H1 (cell line): ENCODE results near the gene SPHKAP. TPM values are rescaled to one million over a fixed set of nuclear protein-coding genes. Genes with fewer than 3 reads are reported as not detected.

ENCODE experiments used
- CTCF ChIA-PET: fragments of 300-600 bp; sonication (Branson Sonifier 250); formaldehyde crosslinking; loops from one replicate; lab custom pipeline; 2021; ENCODE audit not compliant: partially characterized antibody; lab: Charles Lee
- POLR2A ChIA-PET: fragments of 300-600 bp; sonication (Branson Sonifier 250); formaldehyde crosslinking; loops from one replicate; lab custom pipeline; 2021; ENCODE audit warnings: inconsistent platforms; ENCODE audit not compliant: partially characterized antibody; lab: Charles Lee
- DNase-seq, 2 experiments: peaks; one replicate each; pipeline versions ENCODE4 v3.0.0 to v3.0.0-alpha.2; 2010 to 2022; ENCODE audit warnings: low spot score in 2 of 2, low read depth in 1 of 2, mixed read lengths in 1 of 2
- FAIRE-seq: peaks from 2 replicates; lab custom pipeline; 2011; peaks lifted over from hg19 to GRCh38; lab: Jason Lieb, UNC
- H2AFZ ChIP-seq: 2 replicates; pipeline ENCODE4 v1.8.1; 2012; ENCODE audit warnings: low read length, inconsistent platforms
- H2AK5ac ChIP-seq: 2 replicates; pipeline ENCODE4 v1.6.1; 2013; ENCODE audit warnings: low read depth, low read length
- H2BK120ac ChIP-seq: replicated peaks from 2 replicates; pipeline ENCODE3; 2013; ENCODE audit warnings: low read depth, low read length, inconsistent platforms
- H2BK12ac ChIP-seq: 2 replicates; pipeline ENCODE4 v1.6.1; 2013; ENCODE audit warnings: low read depth, low read length
- H2BK15ac ChIP-seq: 2 replicates; pipeline ENCODE4 v1.6.1; 2013; ENCODE audit warnings: low read length
- H2BK20ac ChIP-seq: 2 replicates; pipeline ENCODE4 v1.6.1; 2013; ENCODE audit warnings: low read length
- H2BK5ac ChIP-seq: 2 replicates; pipeline ENCODE4 v1.6.1; 2013; ENCODE audit warnings: low read depth, low read length
- H3K14ac ChIP-seq: 2 replicates; pipeline ENCODE4 v1.6.1; 2013; ENCODE audit warnings: inconsistent platforms; ENCODE audit not compliant: insufficient read length
- H3K18ac ChIP-seq: 2 replicates; pipeline ENCODE4 v1.6.1; 2013; ENCODE audit warnings: low read length; ENCODE audit errors: extremely low read depth
- H3K23ac ChIP-seq: 2 replicates; pipeline ENCODE4 v1.6.1; 2013; ENCODE audit warnings: inconsistent platforms; ENCODE audit not compliant: insufficient read length
- H3K23me2 ChIP-seq: 2 replicates; pipeline ENCODE4 v1.6.1; 2013; ENCODE audit warnings: low read depth, low read length
- H3K27ac ChIP-seq: 2 replicates; pipeline ENCODE4 v1.6.1; 2011; ENCODE audit warnings: low read depth, low read length, inconsistent platforms
- H3K27me3 ChIP-seq, 4 experiments: replicated peaks in 1 of 4; 1 replicate in 1 of 4; 2 replicates in 3 of 4; pipeline versions ENCODE4 v1.6.1 to v1.8.1; 2011 to 2013; ENCODE audit warnings: low read length in 3 of 4, mild to moderate bottlenecking in 3 of 4, inconsistent platforms in 2 of 4, mixed read lengths in 2 of 4, moderate library complexity in 1 of 4; ENCODE audit not compliant: control insufficient read depth in 3 of 4, insufficient read depth in 3 of 4; ENCODE audit errors: extremely low read depth in 1 of 4
- H3K36me3 ChIP-seq, 4 experiments: 2 replicates each; pipeline versions ENCODE4 v1.6.1 to v1.8.1; 2011 to 2013; ENCODE audit warnings: mild to moderate bottlenecking in 4 of 4, low read length in 3 of 4, moderate library complexity in 2 of 4, control low read depth in 1 of 4, inconsistent platforms in 1 of 4; ENCODE audit not compliant: insufficient read depth in 4 of 4, control insufficient read depth in 2 of 4
- H3K4ac ChIP-seq: replicated peaks from 2 replicates; pipeline ENCODE3; 2013; ENCODE audit warnings: low read length, low read depth, mixed read lengths, inconsistent platforms; ENCODE audit not compliant: insufficient read length
- H3K4me1 ChIP-seq, 4 experiments: replicated peaks in 1 of 4; 1 replicate in 1 of 4; 2 replicates in 3 of 4; pipeline versions ENCODE4 v1.6.1 to v1.8.1; 2011 to 2013; ENCODE audit warnings: low read length in 3 of 4, inconsistent platforms in 2 of 4, mixed read lengths in 1 of 4; ENCODE audit not compliant: insufficient read depth in 4 of 4, control insufficient read depth in 3 of 4
- H3K4me2 ChIP-seq, 2 experiments: 2 replicates each; pipeline versions ENCODE4 v1.6.1 to v1.8.1; 2011 to 2013; ENCODE audit warnings: low read depth in 2 of 2, low read length in 2 of 2, control low read depth in 1 of 2, inconsistent platforms in 1 of 2, mild to moderate bottlenecking in 1 of 2; ENCODE audit not compliant: insufficient read depth in 1 of 2
- H3K4me3 ChIP-seq, 4 experiments: fragments of 200-600, 300-600 bp in 1 of 4; sonication (generic), shearing (Covaris generic), sonication (Bioruptor Twin) in 1 of 4; 2 replicates each; pipeline versions ENCODE4 v1.5.1 to v1.8.1; 2011 to 2016; ENCODE audit warnings: low read length in 4 of 4, low read depth in 3 of 4, control low read depth in 2 of 4, inconsistent platforms in 2 of 4, mild to moderate bottlenecking in 2 of 4, mixed read lengths in 1 of 4, moderate library complexity in 1 of 4; ENCODE audit not compliant: insufficient read depth in 2 of 4; ENCODE audit errors: extremely low read depth in 1 of 4
- H3K56ac ChIP-seq: replicated peaks from 2 replicates; pipeline ENCODE3; 2013; ENCODE audit warnings: low read depth, mild to moderate bottlenecking, mixed read lengths, low read length, inconsistent platforms; ENCODE audit not compliant: insufficient read length
- H3K79me1 ChIP-seq: 2 replicates; pipeline ENCODE4 v1.6.1; 2013; ENCODE audit warnings: low read depth, low read length, control low read depth
- H3K79me2 ChIP-seq, 2 experiments: 2 replicates each; pipeline versions ENCODE4 v1.6.1 to v1.8.1; 2012 to 2013; ENCODE audit warnings: low read length in 2 of 2, mild to moderate bottlenecking in 2 of 2, inconsistent platforms in 1 of 2; ENCODE audit not compliant: insufficient read depth in 2 of 2, control insufficient read depth in 1 of 2
- H3K9ac ChIP-seq, 4 experiments: replicated peaks in 1 of 4; 1 replicate in 1 of 4; 2 replicates in 3 of 4; pipeline versions ENCODE4 v1.6.1 to v1.8.1; 2011 to 2013; ENCODE audit warnings: low read depth in 3 of 4, low read length in 3 of 4, control low read depth in 2 of 4, mild to moderate bottlenecking in 2 of 4, moderate library complexity in 2 of 4, inconsistent platforms in 1 of 4; ENCODE audit errors: extremely low read depth in 1 of 4
- H3K9me3 ChIP-seq, 2 experiments: 2 replicates each; pipeline versions ENCODE4 v1.6.1 to v1.8.1; 2012 to 2013; ENCODE audit warnings: mild to moderate bottlenecking in 2 of 2, moderate library complexity in 2 of 2, control low read depth in 1 of 2, inconsistent platforms in 1 of 2, low read depth in 1 of 2, low read length in 1 of 2, mixed read lengths in 1 of 2; ENCODE audit not compliant: insufficient read depth in 2 of 2
- H4K20me1 ChIP-seq, 2 experiments: replicated peaks in 1 of 2; 2 replicates each; pipeline versions ENCODE3 to v1.8.1; 2011 to 2013; ENCODE audit warnings: inconsistent platforms in 2 of 2, low read length in 2 of 2, mild to moderate bottlenecking in 1 of 2; ENCODE audit not compliant: insufficient read depth in 2 of 2, control insufficient read depth in 1 of 2
- H4K5ac ChIP-seq: 2 replicates; pipeline ENCODE4 v1.6.1; 2013; ENCODE audit warnings: low read length, low read depth, mixed read lengths, inconsistent platforms; ENCODE audit not compliant: insufficient read length
- H4K8ac ChIP-seq: 2 replicates; pipeline ENCODE4 v1.8.0; 2013; ENCODE audit warnings: mild to moderate bottlenecking, moderate library complexity, low read length, inconsistent platforms; ENCODE audit not compliant: insufficient read depth; ENCODE audit errors: extremely low read depth
- H4K91ac ChIP-seq: replicated peaks from 2 replicates; pipeline ENCODE3; 2013; ENCODE audit warnings: low read length, mixed read lengths, inconsistent platforms; ENCODE audit not compliant: insufficient read length
- CBX8 ChIP-seq: fragments of 300-800, 300-1000 bp; sonication (generic); IDR thresholded peaks from 2 replicates; pipeline ENCODE4 v1.7.1; 2016; ENCODE audit warnings: low read depth, low read length, borderline replicate concordance
- EGR1 ChIP-seq: IDR thresholded peaks from 2 replicates; pipeline ENCODE4 v1.6.1; 2011; ENCODE audit warnings: low read depth, low read length, borderline replicate concordance
- GTF2F1 ChIP-seq: IDR thresholded peaks from 2 replicates; pipeline ENCODE4 v1.6.1; 2012; ENCODE audit warnings: low read depth, low read length, improper control_type of control experiment, borderline replicate concordance
- JUN ChIP-seq: IDR thresholded peaks from 2 replicates; pipeline ENCODE4 v1.6.1; 2011; ENCODE audit warnings: low read depth, mild to moderate bottlenecking, improper control_type of control experiment, low read length
- KDM1A ChIP-seq: fragments of 200-600, 300-600 bp; sonication (generic); IDR thresholded peaks from 2 replicates; pipeline ENCODE4 v1.7.1; 2016; ENCODE audit warnings: mild to moderate bottlenecking, low read length, borderline replicate concordance
- KDM5A ChIP-seq: fragments of 200-600 bp; IDR thresholded peaks from 2 replicates; pipeline ENCODE4 v1.7.1; 2012; ENCODE audit warnings: mild to moderate bottlenecking, low read length, inconsistent platforms, mixed read lengths
- NANOG ChIP-seq: IDR thresholded peaks from 2 replicates; pipeline ENCODE4 v1.6.1; 2011; ENCODE audit warnings: low read length, low read depth, mild to moderate bottlenecking, inconsistent platforms; ENCODE audit not compliant: insufficient read depth, poor library complexity, severe bottlenecking
- POLR2A ChIP-seq, 2 experiments: IDR thresholded peaks; 1 replicate in 1 of 2; 2 replicates in 1 of 2; pipeline ENCODE4 v1.6.1; 2011; ENCODE audit warnings: low read depth in 2 of 2, low read length in 2 of 2, mild to moderate bottlenecking in 2 of 2; ENCODE audit errors: control extremely low read depth in 1 of 2
- POU5F1 ChIP-seq: IDR thresholded peaks from 2 replicates; pipeline ENCODE4 v1.6.1; 2011; ENCODE audit warnings: low read depth, mild to moderate bottlenecking, low read length, moderate library complexity
- SP2 ChIP-seq: IDR thresholded peaks from 2 replicates; pipeline ENCODE4 v1.6.1; 2012; ENCODE audit warnings: mild to moderate bottlenecking, low read length, inconsistent platforms
- TAF7 ChIP-seq: optimal IDR thresholded peaks from 2 replicates; pipeline ENCODE3; 2011; ENCODE audit warnings: low read depth, mild to moderate bottlenecking, inconsistent platforms, low read length, moderate library complexity, borderline replicate concordance
- WGBS, 2 experiments: shearing (Covaris generic) in 1 of 2; methylation state at CpG; one replicate each; pipeline versions ENCODE4 v1.1.6 to v1.1.7; 2013 to 2015; ENCODE audit warnings: low lambda C conversion rate in 2 of 2, mixed read lengths in 2 of 2, inconsistent platforms in 1 of 2, low coverage in 1 of 2, missing lambda C conversion rate in 1 of 2; ENCODE audit not compliant: insufficient replicate concordance in 2 of 2, insufficient coverage in 1 of 2, insufficient read length in 1 of 2; ENCODE audit errors: extremely low coverage in 1 of 2, missing lambda C conversion rate in 1 of 2; 5-methylcytosine and 5-hydroxymethylcytosine counted together
- polyA plus RNA-seq, 7 experiments: library from polyadenylated mRNA; depleted of rRNA in 3 of 7; stranded (reverse) in 5 of 7; unstranded in 2 of 7; fragments of >200 nt in 5 of 7; fragments of 200-250 nt in 2 of 7; gene quantifications; 1 replicate in 5 of 7; 2 replicates in 1 of 7; 4 replicates in 1 of 7; pipeline versions ENCODE4 v1.2.1 to v1.2.3, GENCODE V29; 2011 to 2013; ENCODE audit warnings: missing spikeins in 2 of 7, mixed read lengths in 2 of 7
- total RNA-seq: library from RNA; stranded (reverse); fragmentation: NEBNext Ultra II Directional; extraction: Animal tissue kit (Norgen Biotek cat#: 25700); gene quantifications from 2 replicates; pipeline ENCODE4 v1.2.1, GENCODE V29; 2021
- TF ChIP-seq, protein P1 (sequence below): IDR thresholded peaks from 2 replicates; pipeline ENCODE4 v1.6.1; 2012; ENCODE audit warnings: inconsistent platforms
- TF ChIP-seq, protein P2 (sequence below), 3 experiments: IDR thresholded peaks; 1 replicate in 2 of 3; 2 replicates in 1 of 3; pipeline versions ENCODE4 v1.5.1 to v1.6.1; 2011; ENCODE audit warnings: low read length in 3 of 3, mild to moderate bottlenecking in 3 of 3, inconsistent platforms in 2 of 3, low read depth in 1 of 3, moderate library complexity in 1 of 3; ENCODE audit not compliant: insufficient read depth in 1 of 3; ENCODE audit errors: control extremely low read depth in 1 of 3

Gene SPHKAP
- total and polyA plus RNA-seq, 2 of the 8 experiments (the other 6 are each of a cell fraction or from before 2014, with no cell fraction given) = 0.02 TPM; not detected in 1

DNA sequence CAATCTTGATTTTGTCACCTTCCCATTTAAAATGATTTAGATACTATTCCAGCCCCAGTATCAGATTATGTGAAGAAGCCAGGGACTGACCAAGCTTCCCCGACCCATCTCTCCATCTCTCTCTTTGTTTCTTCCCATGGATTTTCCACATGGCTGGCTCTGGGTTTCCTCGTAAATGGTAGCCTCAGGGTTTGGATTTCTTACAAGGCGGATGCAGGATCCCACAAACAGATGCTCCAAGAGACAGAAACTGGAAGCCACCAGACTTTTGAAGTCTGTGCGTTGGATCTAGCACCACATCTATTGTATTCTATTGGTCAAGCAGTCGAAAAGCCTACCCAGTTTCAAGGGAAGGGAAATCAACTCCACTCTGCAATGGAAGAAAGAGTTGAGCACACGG is 46.0 kb upstream of the SPHKAP start:
- H2AK5ac ChIP-seq = no peak overlapping the region
- H3K4me3 ChIP-seq = no peak overlapping the region
- H3K23ac ChIP-seq = no peak overlapping the region
- H3K79me2 ChIP-seq = no peaks in the 10 kb centered on the region
- H3K4me1 ChIP-seq = no peaks in the 10 kb centered on the region
- FAIRE-seq (no peak), DNase-seq (no peak)
- no peak overlapping the region for H2BK15ac ChIP-seq
- H2AFZ ChIP-seq = no peak overlapping the region
- H3K9me3 ChIP-seq = no peaks in the 10 kb centered on the region
- no peak overlapping the region for H3K4me2 ChIP-seq
- no peaks in the 10 kb centered on the region for H4K20me1 ChIP-seq
- WGBS, 2 experiments = 95% methylated on average over 6 of the region's 6 CpGs; no CpG with 5 or more reads in 1 of the 2 experiments
- no peaks in the 10 kb centered on the region for H3K79me1 ChIP-seq
- no peak overlapping the region for H2BK5ac ChIP-seq
- no peak overlapping the region for H3K14ac ChIP-seq
- no peak overlapping the region for H2BK20ac ChIP-seq
- no peak overlapping the region for H3K9ac ChIP-seq
- H4K91ac ChIP-seq = no peak overlapping the region
- no peak overlapping the region for H4K5ac ChIP-seq
- CTCF ChIA-PET = no interaction called here
- H3K23me2 ChIP-seq = no peaks in the 10 kb centered on the region
- H3K27ac ChIP-seq = no peak overlapping the region
- no peak overlapping the region for H2BK12ac ChIP-seq
- H3K56ac ChIP-seq = no peak overlapping the region
- no peak overlapping the region for H3K18ac ChIP-seq
- H3K27me3 ChIP-seq = no peaks in the 10 kb centered on the region
- H3K4ac ChIP-seq = no peak overlapping the region
- H4K8ac ChIP-seq = no peak overlapping the region
- no peaks in the 10 kb centered on the region for H3K36me3 ChIP-seq
- POLR2A ChIA-PET = no interaction called here
- H2BK120ac ChIP-seq = no peak overlapping the region
- no peak for TF ChIP-seq NANOG
- TF ChIP-seq, protein P1, sequence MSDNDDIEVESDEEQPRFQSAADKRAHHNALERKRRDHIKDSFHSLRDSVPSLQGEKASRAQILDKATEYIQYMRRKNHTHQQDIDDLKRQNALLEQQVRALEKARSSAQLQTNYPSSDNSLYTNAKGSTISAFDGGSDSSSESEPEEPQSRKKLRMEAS = no peak
- TF ChIP-seq SP2 = no peak
- no peak for TF ChIP-seq JUN
- TF ChIP-seq, protein P2, sequence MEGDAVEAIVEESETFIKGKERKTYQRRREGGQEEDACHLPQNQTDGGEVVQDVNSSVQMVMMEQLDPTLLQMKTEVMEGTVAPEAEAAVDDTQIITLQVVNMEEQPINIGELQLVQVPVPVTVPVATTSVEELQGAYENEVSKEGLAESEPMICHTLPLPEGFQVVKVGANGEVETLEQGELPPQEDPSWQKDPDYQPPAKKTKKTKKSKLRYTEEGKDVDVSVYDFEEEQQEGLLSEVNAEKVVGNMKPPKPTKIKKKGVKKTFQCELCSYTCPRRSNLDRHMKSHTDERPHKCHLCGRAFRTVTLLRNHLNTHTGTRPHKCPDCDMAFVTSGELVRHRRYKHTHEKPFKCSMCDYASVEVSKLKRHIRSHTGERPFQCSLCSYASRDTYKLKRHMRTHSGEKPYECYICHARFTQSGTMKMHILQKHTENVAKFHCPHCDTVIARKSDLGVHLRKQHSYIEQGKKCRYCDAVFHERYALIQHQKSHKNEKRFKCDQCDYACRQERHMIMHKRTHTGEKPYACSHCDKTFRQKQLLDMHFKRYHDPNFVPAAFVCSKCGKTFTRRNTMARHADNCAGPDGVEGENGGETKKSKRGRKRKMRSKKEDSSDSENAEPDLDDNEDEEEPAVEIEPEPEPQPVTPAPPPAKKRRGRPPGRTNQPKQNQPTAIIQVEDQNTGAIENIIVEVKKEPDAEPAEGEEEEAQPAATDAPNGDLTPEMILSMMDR (IDR thresholded peaks at IDR 0.05; ENCODE audit: control extremely low read depth in 1 of 3, insufficient read depth in 1 of 3, low read depth in 1 of 3, low read length in 3 of 3) = no peak
- no peak for TF ChIP-seq GTF2F1
- TF ChIP-seq TAF7 = no peak
- no peak for TF ChIP-seq POU5F1
- no peak for TF ChIP-seq CBX8
- no peak for TF ChIP-seq POLR2A (IDR thresholded peaks at IDR 0.05; ENCODE audit: control extremely low read depth in 1 of 2, low read depth in 2 of 2, low read length in 2 of 2)
- no peak for TF ChIP-seq KDM5A
- no peak for TF ChIP-seq KDM1A
- TF ChIP-seq EGR1 = no peak
